GM12892 (cell line): ENCODE results near the gene MARK1.

Experiments used
- DNase-seq: peaks from one replicate; pipeline ENCODE4 v3.0.0; 2011; ENCODE audit not compliant: insufficient read length
- FAIRE-seq: peaks from 2 replicates; lab custom pipeline; 2011; peaks lifted over from hg19 to GRCh38; lab: Jason Lieb, UNC
- POLR2A ChIP-seq: IDR thresholded peaks from 2 replicates; pipeline ENCODE4 v1.6.1; 2011; ENCODE audit warnings: low read depth, low read length, control low read depth
- POLR2AphosphoS5 ChIP-seq: IDR thresholded peaks from 2 replicates; pipeline ENCODE4 v1.6.1; 2011; ENCODE audit warnings: low read depth, low read length, control low read depth
- TAF1 ChIP-seq: IDR thresholded peaks from 2 replicates; pipeline ENCODE4 v1.6.1; 2011; ENCODE audit warnings: low read depth, mild to moderate bottlenecking, control low read depth, low read length, borderline replicate concordance

MARK1 gene

GRCh38 chr1:220685879-220686278 lies 157.9 kb downstream of the MARK1 start:
- no peak for FAIRE-seq
- TF ChIP-seq TAF1: no peak
- TF ChIP-seq POLR2A: no peak
- no peak for TF ChIP-seq POLR2AphosphoS5
- DNase-seq: no peak

GRCh38 chr1:220687809-220688208 lies 159.9 kb downstream of the MARK1 start:
- DNase-seq (no peak), FAIRE-seq (no peak)
- TF ChIP-seq TAF1: no peak
- no peak for TF ChIP-seq POLR2A
- no peak for TF ChIP-seq POLR2AphosphoS5

- FAIRE-seq: no peak
Observed at GRCh38 chr1:220689666-220690065, 161.7 kb downstream of the MARK1 start.

GRCh38 chr1:220690140-220691052 lies 162.5 kb downstream of the MARK1 start, which contains the start of gene C1orf115:
Gene C1orf115, plus strand, starts transcription at chr1:220690363. Its CDS starts 40 bp downstream, at chr1:220690403.
- peak; percentile 98 for FAIRE-seq

More at GRCh38 chr1:220689666-220690065, 161.7 kb downstream of the MARK1 start:
- TF ChIP-seq POLR2A (no peak), TAF1 (no peak), POLR2AphosphoS5 (no peak)
- no peak for DNase-seq

GRCh38 chr1:220691053-220691684 lies 163.2 kb downstream of the MARK1 start:
- TF ChIP-seq TAF1: no peak
- TF ChIP-seq POLR2A: no peak
- no peak for TF ChIP-seq POLR2AphosphoS5
- FAIRE-seq: no peak
- no peak for DNase-seq

More at GRCh38 chr1:220690140-220691052, 162.5 kb downstream of the MARK1 start, which contains the start of gene C1orf115:
- TF ChIP-seq POLR2AphosphoS5: no peak
- peak; percentile 61; the same call in 1 of the 2 replicates for TF ChIP-seq POLR2A
- peak; percentile 88 for DNase-seq

GRCh38 chr1:220692436-220693228 lies 164.7 kb downstream of the MARK1 start:
- FAIRE-seq (no peak), DNase-seq (no peak)

GRCh38 chr1:220694866-220695382 lies 167.0 kb downstream of the MARK1 start:
- TF ChIP-seq POLR2A: no peak
- no peak for TF ChIP-seq POLR2AphosphoS5
- no peak for TF ChIP-seq TAF1
- FAIRE-seq (no peak), DNase-seq (no peak)

More at GRCh38 chr1:220692436-220693228, 164.7 kb downstream of the MARK1 start:
- TF ChIP-seq POLR2A (no peak), POLR2AphosphoS5 (no peak), TAF1 (no peak)

- no peak for DNase-seq
- no peak for TF ChIP-seq POLR2A
- TF ChIP-seq POLR2AphosphoS5: no peak
- no peak for TF ChIP-seq TAF1
- no peak for FAIRE-seq
Observed at GRCh38 chr1:220695426-220695825, 167.5 kb downstream of the MARK1 start.

GRCh38 chr1:220696226-220696862 lies 168.4 kb downstream of the MARK1 start:
- TF ChIP-seq TAF1 (no peak), POLR2A (no peak), POLR2AphosphoS5 (no peak)
- no peak for DNase-seq
- no peak for FAIRE-seq

GRCh38 chr1:220696863-220697231 lies 168.9 kb downstream of the MARK1 start:
- no peak for FAIRE-seq
- TF ChIP-seq TAF1: no peak
- no peak for TF ChIP-seq POLR2AphosphoS5
- TF ChIP-seq POLR2A: no peak
- no peak for DNase-seq
